ENCODE results near the gene ALDH1L1. TPM values are rescaled to one million over a fixed set of nuclear protein-coding genes. Genes with fewer than 3 reads are reported as not detected.

The ALDH1L1 gene
- total and polyA plus RNA-seq, 9 of the 15 experiments (the other 6 are each of a cell fraction or from before 2014, with no cell fraction given), result 0.06 to 1.9 (median 0.57) TPM; not detected in 1

GRCh38 chr3:126160243-126161210, 19.9 kb downstream of the ALDH1L1 start (continued):
- no peak for TF ChIP-seq RREB1 (CRISPR knock-in tag; IDR thresholded peaks at IDR 0.05)
- no peak for TF ChIP-seq YBX1 (IDR thresholded peaks at IDR 0.05)
- no peak for TF ChIP-seq MTA3 (IDR thresholded peaks at IDR 0.05; ENCODE audit: borderline replicate concordance)
- no peak for TF ChIP-seq ZBTB34 (CRISPR knock-in tag; IDR thresholded peaks at IDR 0.05)
